SU-DHL-6 (cell line): ENCODE results near the gene SPTLC2.

Experiments used
- EZH2phosphoT487 ChIP-seq: fragments of 200-600 bp; sonication (generic), shearing (Covaris generic); conservative IDR thresholded peaks from 2 replicates; pipeline ENCODE4 v1.6.1; 2018; ENCODE audit warnings: mild to moderate bottlenecking, antibody characterized with exemption, low read length, moderate library complexity, mixed read lengths
- TF ChIP-seq, protein P1 (sequence below): fragments of 200-600 bp; sonication (generic); IDR thresholded peaks from one replicate; pipeline ENCODE4 v1.5.1; 2017; ENCODE audit warnings: antibody characterized with exemption, mild to moderate bottlenecking, low read length, moderate library complexity; ENCODE audit not compliant: insufficient read depth, poor library complexity, severe bottlenecking

DNA sequence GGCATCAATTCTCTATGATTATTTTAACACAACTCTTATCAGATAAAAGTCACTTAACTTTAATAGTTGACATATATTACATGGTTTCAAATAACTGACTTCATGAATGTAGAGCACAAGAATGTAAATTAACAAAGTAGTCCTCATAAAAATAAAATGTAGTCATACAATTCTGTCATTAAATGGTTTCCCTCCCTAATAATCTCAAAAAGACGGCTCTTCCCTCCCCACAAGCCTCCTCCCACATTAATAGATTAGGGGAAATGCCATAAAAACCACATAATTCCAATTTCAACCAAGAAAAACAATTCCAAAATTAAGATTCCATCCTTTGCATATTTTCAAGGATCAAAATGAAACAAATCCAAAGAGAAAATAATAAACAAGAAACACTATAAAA, 36.7 kb downstream of the SPTLC2 start:
- TF ChIP-seq, protein P1, sequence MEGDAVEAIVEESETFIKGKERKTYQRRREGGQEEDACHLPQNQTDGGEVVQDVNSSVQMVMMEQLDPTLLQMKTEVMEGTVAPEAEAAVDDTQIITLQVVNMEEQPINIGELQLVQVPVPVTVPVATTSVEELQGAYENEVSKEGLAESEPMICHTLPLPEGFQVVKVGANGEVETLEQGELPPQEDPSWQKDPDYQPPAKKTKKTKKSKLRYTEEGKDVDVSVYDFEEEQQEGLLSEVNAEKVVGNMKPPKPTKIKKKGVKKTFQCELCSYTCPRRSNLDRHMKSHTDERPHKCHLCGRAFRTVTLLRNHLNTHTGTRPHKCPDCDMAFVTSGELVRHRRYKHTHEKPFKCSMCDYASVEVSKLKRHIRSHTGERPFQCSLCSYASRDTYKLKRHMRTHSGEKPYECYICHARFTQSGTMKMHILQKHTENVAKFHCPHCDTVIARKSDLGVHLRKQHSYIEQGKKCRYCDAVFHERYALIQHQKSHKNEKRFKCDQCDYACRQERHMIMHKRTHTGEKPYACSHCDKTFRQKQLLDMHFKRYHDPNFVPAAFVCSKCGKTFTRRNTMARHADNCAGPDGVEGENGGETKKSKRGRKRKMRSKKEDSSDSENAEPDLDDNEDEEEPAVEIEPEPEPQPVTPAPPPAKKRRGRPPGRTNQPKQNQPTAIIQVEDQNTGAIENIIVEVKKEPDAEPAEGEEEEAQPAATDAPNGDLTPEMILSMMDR = no peak
- TF ChIP-seq EZH2phosphoT487 = no peak
